ENCODE results near the gene KSR1. TPM values are rescaled to one million over a fixed set of nuclear protein-coding genes. Genes with fewer than 3 reads are reported as not detected.
"Not testable (repeated sequence)": the region's sequence is repeated elsewhere in the genome, so short reads cannot be mapped to it uniquely, and the experiment has no call there.

The KSR1 gene
- total RNA-seq, 1 donor from 2014 or later = 60.2 TPM

DNA sequence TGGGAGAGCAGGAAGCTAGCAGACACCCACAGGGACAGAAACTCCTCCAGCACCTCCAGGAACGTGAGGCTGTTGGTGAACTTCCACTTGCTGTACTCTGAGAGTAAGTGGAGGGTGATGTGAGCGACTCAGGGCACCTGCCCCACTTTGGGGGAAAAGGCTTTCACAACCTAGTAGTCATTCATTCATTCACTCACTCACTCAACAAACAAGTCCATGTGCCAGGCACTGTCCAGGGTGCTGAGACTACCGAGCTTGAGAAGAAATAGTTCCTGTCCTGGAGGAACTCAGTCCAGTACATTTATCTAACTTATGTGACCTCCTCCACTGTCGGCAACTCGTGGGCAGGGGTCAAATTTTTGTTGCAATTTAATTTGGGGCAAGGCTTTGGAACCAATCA is 201.4 kb downstream of the KSR1 start:
- DNase-seq (ENCODE audit: low spot score) = no peak

DNA sequence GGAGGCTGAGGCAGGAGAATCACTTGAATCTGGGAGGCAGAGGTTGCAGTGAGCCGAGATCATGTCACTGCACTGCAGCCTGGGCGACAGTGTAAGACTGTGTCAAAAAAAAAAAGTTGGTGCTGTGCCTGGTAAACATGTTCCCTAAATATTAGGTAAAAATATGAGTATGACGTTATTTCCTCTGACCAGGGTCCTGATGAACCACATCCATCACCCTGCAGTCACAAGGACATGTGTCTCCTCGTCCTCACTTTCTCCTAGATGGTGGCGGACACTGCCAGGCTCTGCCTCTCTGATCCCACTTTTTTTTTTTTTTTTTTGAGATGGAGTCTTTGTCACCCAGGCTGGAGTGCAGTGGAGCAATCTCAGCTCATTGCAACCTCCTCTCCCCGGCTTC is 203.4 kb downstream of the KSR1 start:
- no peak for DNase-seq (ENCODE audit: low spot score)

DNA sequence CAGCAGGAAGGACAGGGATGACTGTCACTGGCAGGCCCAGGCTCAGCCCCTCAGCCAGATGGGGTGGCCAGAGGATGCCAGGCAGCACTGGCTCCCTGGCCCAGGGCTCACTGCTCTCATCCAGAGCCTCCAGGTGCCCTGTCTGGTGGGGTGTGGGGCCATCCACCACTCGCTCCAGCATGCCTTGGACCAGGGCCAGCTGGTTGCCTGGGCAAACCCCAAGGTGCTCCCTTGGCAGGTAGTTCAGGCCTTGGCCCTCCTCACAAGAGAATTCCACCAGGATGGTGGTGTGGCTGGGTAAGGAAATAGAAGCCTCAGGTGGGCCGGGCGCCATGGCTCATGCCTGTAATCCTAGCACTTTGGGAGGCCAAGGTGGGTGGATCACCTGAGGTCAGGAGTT is 204.2 kb downstream of the KSR1 start:
- DNase-seq (ENCODE audit: low spot score) = no peak

DNA sequence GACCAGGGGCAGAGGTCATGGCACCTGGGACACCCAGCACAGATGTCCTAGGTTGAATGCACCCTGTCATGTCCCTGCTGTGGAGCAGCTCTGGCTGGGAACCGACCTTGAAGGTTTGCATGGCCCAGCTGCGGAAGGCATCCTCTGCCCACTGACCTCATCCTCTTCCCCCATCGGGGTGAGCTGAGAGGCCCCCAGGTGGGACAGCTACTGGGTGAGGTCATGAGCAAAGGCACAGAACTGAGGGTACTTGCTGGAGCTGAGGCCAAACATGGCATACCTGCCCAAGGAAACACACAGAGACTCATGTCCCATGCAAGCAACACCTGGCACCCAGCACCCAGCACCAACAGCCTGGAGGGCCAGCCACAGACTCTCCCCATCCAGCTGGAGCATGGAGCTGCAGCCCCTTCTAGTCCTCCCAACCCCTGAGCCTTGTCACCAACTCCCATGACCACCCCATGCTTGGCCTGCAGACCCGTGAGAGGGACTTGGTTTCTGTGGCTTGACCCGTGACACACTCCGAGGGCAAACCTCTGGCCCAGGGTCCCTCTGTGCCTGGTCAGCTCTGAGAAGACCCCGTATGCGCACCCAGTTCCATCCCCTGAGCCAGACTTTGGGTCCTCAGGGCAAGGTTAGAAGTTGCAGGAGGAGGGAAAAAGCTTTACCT is 207.8 kb downstream of the KSR1 start:
- no peak for DNase-seq (ENCODE audit: low spot score)

DNA sequence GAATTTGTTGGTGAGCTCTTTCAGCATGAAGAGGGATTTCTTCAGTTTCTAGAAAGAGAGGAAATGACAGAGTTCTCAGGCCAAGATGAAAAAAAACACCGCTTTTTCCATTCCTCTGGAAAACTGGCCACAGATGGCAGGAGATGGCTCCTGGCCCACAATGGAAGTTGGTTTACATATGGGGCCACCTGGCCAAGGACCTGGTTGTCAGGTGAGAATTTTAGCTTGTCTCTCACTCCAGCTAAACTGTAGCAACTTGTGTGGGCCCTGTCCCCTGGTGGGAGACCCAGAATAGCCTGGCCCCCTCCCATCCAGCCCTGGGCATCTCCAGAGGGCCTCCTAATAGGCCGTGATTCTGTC is 208.3 kb downstream of the KSR1 start:
- DNase-seq (ENCODE audit: low spot score) = no peak

DNA sequence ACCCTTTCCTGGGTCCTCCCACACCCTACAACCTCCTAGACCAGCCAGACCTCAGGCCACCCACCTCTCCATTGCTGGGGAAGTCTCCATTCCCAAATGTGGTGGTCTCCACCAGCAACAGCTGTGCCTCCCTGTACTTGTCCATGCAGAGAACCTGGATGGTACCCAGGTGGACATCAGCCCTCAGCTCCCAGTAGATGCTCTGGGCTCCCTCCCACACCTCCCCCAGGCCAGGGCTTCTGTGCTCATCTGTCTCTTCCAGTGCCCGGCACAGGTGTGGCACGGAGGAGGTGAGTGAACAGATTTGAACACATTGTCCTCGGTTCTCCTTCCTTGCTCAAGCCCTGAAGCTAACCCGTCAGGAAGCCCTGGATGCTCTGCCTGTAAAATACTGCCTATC is 209.3 kb downstream of the KSR1 start:
- DNase-seq (ENCODE audit: low spot score) = no peak

DNA sequence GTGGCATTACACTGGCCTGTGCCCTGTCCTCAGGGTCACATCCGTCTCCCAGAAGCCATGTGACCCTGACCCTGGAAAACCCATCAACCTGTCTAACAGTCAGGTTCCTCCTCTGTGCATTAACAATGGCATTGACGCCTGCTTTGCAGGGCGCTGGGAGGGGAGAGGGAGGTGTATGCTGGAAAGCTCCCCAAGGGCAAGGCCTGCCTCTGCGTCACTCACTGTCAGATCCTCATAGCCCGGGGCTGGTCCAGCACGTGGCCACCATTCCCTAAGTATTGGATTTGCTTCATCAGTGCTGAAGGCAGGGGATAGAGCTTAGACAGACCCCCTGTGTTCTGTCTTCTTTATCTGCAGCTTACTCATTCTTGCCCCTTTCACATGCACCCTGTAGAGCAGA is 210.0 kb downstream of the KSR1 start:
- not testable (repeated sequence) for DNase-seq (ENCODE audit: low spot score)

DNA sequence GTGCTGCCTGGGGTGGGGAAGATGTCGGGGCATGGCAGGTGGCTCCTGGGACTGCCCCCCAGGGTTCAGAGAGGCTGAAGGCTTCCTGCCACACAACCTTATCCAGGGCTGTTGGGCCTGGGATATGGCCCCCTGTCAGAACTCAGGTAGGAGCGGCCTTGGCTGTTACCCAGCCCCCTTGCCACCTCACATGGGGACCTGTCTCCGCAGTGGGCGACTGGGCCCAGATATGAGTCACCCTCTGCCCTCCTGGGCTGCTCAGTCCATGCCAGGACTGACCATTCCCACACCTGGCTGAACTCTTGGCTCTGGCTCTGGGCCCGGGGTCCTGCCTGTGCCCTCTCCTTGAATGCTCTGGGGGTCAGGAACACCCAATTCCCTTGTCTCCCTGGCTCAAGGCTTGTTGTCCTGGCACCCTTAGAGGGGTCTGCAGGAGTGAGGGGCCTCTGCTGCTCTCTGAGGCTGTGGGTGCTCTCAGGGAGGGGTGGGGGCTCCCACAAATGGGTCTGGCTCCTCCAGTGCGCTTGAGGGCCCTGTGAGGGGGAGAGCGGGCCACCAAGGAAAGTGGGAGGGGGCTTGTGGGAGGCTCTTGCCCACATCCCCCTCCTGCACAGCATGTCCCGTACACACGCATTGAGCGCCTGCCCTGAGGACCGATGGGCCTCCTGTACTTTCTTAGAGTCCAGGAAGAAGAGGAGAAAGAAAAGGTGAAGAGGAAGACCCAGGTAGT is 210.7 kb downstream of the KSR1 start:
- DNase-seq (ENCODE audit: low spot score) = no peak

DNA sequence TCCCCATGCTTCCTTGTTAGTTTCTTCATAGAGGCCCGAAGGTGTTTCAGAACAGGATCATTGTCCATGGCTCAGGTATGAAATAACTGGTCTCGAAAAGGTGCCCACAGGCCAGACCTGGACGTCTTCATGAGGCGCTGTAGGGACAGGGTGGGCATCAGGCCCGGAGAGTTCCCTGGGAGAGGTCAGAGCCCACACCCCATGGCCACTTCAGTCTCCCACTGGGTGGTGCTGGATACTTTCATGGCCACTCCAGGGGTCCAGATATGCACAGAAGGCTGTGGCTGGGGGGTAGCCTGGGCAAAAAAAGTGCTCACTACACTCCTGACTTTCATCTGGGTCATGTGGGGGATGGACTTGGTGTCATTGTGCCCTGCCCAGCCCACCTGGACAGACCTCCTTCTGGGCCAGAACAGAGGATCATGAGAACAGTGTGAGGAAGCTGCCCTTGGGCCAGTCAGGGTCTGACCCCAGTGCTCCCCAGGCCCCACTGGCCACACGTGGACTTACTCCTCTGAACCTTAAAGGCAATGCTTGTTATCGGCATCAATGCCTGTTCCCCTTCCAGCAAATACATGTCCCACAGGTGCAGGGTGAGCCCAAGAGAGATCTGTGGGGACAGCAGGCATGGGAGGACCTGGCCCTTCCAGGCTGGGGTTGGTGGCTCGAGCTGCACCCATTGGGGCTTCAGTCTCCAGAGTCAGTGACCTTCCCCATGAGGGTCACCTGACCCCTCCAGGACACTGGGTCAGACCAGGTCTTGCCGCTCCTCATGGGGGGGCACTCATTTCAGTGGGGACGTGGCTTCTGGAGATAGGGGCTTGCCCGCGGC is 211.6 kb downstream of the KSR1 start:
- no peak for DNase-seq (ENCODE audit: low spot score)

DNA sequence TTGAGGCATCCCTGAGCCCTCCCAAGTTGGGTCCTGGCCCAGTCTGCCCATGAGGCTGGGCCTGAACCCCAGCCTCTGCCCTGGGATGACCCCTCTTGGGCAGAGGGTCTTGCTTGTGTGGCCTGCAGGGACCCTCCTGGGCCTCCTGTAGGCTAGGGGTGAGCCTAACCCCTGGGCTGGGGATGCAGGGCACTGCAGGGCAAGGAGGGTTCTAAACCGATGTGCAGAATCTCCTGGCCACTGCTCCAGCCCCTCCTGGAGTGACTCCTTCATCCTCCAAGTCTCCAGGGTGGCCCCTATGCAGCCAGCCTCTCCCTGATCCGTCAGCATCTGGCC is 212.2 kb downstream of the KSR1 start:
- DNase-seq (ENCODE audit: low spot score) = no peak

DNA sequence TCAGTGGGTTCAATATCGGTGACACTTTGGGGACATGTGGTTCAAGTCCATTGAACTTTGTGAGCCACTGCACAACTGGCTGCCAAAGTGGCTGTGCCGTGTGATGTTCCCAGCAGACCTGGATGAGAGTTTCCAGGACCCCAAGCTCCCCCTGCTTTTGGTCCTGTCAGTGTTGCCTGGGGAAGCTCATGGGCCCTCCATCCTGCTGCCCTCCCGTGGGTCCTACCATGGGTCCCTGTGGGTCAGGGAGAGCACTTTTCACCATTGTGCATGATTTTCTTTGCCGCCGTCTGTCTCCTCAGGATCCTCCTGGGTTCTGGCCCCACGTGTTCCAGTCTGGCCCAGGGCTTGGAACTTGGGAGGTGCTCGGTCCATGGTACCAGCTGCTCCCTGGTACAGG is 212.9 kb downstream of the KSR1 start:
- no peak for DNase-seq (ENCODE audit: low spot score)

DNA sequence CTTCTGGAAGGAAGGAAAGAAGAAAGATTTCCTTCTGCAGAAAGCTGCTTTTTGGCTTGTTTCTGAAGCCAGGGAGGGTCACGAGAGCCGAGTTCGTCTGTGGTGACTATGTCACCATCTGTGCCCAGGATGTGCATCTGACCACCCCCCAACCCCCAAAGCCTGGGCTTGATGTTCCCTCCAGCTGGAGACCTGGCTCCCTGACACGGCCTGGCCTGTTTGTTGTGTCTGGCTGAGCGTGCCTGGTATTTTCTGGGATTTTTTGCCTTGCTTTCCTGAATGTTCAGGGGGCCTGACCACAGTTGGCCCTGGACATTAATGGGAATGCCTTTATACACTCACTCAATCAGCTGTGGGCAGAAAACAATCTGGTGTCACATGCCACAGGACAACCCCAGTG is 213.6 kb downstream of the KSR1 start:
- DNase-seq (ENCODE audit: low spot score) = no peak

DNA sequence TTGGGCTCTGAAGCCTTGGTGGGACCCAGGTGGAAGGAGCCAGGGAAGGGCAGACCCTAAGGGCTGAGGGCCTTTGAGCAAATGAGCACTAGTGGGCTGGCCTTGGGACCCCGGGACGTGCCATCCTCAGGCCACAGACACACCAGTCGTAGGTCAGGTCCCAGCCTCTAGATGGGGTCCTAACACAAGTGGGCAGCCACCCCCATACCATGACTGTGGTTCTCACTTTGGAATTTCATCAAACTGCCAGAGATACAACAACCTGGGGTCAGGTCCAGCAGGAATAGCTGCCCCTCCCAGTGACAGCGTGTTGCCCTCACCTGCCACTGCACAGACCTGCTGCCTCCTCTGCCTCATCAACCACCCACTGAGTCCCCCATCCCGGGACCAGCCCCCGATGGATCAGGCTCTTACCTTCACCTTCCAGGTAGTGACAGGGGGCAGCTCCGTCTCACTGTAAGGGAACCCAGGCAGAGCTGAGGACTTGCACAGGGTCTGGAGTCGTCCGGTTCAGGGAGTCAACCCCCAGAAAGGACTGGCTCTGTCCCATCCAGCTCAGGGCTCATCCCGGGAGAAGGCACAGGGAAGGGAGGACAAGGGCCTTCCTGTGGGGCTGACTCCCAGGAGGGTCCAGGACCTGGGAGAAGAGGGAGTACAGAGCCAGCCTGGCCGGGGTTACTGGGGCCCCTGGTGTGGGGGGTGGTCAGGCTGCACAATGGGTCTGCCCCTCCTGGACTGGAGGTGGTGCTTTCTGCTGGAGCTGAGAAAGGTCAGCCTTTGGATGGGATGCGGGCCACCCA is 214.7 kb downstream of the KSR1 start:
- DNase-seq (ENCODE audit: low spot score) = no peak

DNA sequence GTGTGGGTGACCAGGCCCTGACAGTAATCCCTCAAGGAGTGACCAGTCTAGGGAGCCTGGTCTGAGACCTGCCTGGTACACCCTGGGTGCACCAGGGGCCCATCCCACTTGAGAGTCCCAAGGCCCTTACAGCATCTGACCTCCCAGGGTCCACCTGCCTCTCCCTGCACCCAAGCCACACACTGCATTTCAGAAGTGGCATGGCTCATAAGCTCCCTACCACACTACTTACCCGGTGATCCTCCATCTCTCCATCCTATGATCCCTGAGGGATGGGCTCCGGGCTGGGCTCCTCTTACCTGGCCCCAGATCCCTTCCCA is 215.3 kb downstream of the KSR1 start:
- DNase-seq (ENCODE audit: low spot score) = no peak

DNA sequence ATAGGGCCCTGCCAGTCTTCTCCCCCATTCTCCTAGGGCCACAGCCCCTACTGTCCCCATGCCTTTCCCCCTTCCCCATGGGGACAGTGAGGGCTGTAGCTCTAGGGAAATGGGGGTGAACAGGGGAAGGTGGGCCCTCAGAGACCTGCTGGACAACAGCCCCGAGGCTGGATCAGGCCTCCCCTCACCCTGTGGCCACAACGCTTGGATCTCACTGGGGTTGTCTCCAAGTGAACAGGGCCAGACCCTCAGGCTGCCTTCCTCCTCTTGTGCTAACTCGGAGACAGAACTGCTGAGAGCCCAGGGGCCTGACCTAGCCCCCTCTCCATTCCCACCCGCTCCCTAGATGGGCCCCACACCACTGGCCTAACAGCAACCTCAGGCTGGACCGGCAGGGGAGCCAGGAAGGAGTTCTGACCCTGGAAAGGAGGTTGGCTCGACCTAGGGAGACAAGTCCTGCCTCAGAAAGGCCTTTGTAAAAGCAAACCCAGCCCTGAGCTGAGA is 215.8 kb downstream of the KSR1 start:
- DNase-seq (ENCODE audit: low spot score) = not testable (repeated sequence)

DNA sequence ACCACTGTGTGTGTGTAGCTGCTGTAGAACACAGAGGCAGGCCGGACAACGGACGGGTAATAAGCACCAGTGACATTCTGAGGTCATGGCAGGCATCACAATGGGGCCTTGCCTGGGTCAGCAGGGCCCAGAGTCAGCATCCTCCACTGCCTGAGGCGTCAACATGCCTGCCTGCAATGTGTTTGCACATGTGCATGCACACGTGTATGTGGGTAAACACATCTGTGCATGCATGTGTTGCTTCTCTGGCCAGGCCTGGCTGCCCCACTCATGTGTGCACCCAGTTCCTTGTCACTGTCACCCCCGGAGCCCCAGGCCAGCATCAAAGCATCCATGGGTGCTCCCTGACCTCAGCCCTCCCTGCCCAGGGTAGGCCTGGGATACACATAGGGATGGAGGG is 218.1 kb downstream of the KSR1 start:
- DNase-seq (ENCODE audit: low spot score) = no peak

Other genes starting within 250 kb of the KSR1 start
- 177 TPM for gene WSB1, start 162.3 kb upstream of the KSR1 start, total RNA-seq
- 103 TPM for gene LGALS9, start 174.7 kb downstream of the KSR1 start, total RNA-seq

All from mucosa of gallbladder (tissue), 1 donor.